Measurements from ENCODE around the gene CHAF1B. TPM values are rescaled to one million over a fixed set of nuclear protein-coding genes. Genes with fewer than 3 reads are reported as not detected.

Gene CHAF1B
- total and polyA plus RNA-seq, 9 of the 15 experiments (the other 6 are each of a cell fraction or from before 2014, with no cell fraction given): 7.5 to 36.8 (median 21.0) TPM

DNA sequence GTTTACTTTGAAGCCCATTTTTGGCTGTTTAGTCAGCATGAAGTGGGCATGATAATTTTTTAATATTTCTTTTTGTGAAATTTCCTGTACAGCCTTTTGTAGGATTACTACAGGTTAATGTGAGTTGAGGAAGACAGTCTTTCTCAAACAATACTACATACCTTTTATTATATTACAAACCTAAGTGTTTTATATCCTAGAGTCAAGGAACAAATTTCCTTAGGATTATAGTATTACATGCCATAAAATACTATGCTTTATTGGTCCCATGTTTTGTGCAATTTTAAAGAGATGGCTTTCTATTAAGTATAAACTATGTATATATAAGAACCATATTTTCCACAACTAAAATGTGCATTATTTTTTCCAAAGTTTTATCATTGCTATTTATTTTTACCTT is 9.2 kb upstream of the CHAF1B start:
- no peak overlapping the region for H3K9ac ChIP-seq (ENCODE audit: insufficient read depth in 1 of 2, low read depth in 2 of 2, low read length in 2 of 2)
- FAIRE-seq (no peak), DNase-seq (ENCODE audit: extremely low read depth in 1 of 4, low spot score in 3 of 4) (no peak), ATAC-seq (no peak)
- no peak overlapping the region for H3K4me3 ChIP-seq
- ChIA-PET POLR2A (interaction anchor here (0.6 to 1.1 kb wide), 3 partner anchors 10 to 619 kb away, joined by 3 read pairs; no protein-coding TSS in a partner anchor), CTCF (ENCODE audit: low intra/inter-chr PET ratio) (no interaction called here)
- H3K4me2 ChIP-seq (ENCODE audit: insufficient read depth, low read length): no peak overlapping the region
- H3K4me1 ChIP-seq (replicated peaks in 1 of 2; ENCODE audit: control insufficient read depth in 2 of 2, insufficient read depth in 2 of 2, low read length in 2 of 2): no peaks in the 10 kb centered on the region
- H4K20me1 ChIP-seq (replicated peaks; ENCODE audit: control insufficient read depth, insufficient read depth, low read length): no peaks in the 10 kb centered on the region
- no peak overlapping the region for H2AFZ ChIP-seq (ENCODE audit: low read depth, low read length)
- H3K36me3 ChIP-seq (ENCODE audit: control insufficient read depth, insufficient read depth, low read length): peaks cover 65% of the 10 kb centered on the region
- no peaks in the 10 kb centered on the region for H3K27me3 ChIP-seq (ENCODE audit: control insufficient read depth in 2 of 2, insufficient read depth in 2 of 2, low read length in 2 of 2)
- intact Hi-C loops (cut with micrococcal nuclease): no loop called here
- in situ Hi-C loops (cut with MboI): no loop called here
- BruUV-seq (replicated peaks): TSS peak; percentile 14
- H3K9me1 ChIP-seq (ENCODE audit: control insufficient read depth, insufficient read depth, low read length): no peaks in the 10 kb centered on the region
- H3K9me3 ChIP-seq (replicated peaks; ENCODE audit: control insufficient read depth, insufficient read depth, low read depth, low read length): no peaks in the 10 kb centered on the region
- no peaks in the 10 kb centered on the region for H3K79me2 ChIP-seq (ENCODE audit: control insufficient read depth, insufficient read depth, low read length)
- no peak overlapping the region for H3K27ac ChIP-seq (ENCODE audit: extremely low read depth, low read depth, low read length)
- TF ChIP-seq SREBF2 (CRISPR knock-in tag; IDR thresholded peaks at IDR 0.05) (no peak), ZBTB11 (CRISPR knock-in tag; IDR thresholded peaks at IDR 0.05) (no peak), ZNF146 (CRISPR knock-in tag; IDR thresholded peaks at IDR 0.05; ENCODE audit: unreplicated experiment) (no peak), MAFF (IDR thresholded peaks at IDR 0.05; ENCODE audit: low read length) (no peak), ZNF224 (CRISPR knock-in tag; IDR thresholded peaks at IDR 0.05) (no peak), ZNF121 (CRISPR knock-in tag; conservative IDR thresholded peaks at IDR 0.05) (no peak), PTTG1 (tag; IDR thresholded peaks at IDR 0.05; ENCODE audit: low read depth) (no peak), ZEB2 (IDR thresholded peaks at IDR 0.05) (no peak), ZFP30 (CRISPR knock-in tag; IDR thresholded peaks at IDR 0.05; ENCODE audit: borderline replicate concordance) (no peak), ZC3H11A (IDR thresholded peaks at IDR 0.05; ENCODE audit: low read depth, low read length) (no peak)
- TF ChIP-seq, protein P1, sequence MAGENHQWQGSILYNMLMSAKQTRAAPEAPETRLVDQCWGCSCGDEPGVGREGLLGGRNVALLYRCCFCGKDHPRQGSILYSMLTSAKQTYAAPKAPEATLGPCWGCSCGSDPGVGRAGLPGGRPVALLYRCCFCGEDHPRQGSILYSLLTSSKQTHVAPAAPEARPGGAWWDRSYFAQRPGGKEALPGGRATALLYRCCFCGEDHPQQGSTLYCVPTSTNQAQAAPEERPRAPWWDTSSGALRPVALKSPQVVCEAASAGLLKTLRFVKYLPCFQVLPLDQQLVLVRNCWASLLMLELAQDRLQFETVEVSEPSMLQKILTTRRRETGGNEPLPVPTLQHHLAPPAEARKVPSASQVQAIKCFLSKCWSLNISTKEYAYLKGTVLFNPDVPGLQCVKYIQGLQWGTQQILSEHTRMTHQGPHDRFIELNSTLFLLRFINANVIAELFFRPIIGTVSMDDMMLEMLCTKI (IDR thresholded peaks at IDR 0.05; ENCODE audit: partially characterized antibody): no peak
